GM12864 (cell line): ENCODE data around the gene CLPX.
A peak's percentile ranks its signal among the peaks of the same experiment; 100 is the strongest.
"Not testable (repeated sequence)": the region's sequence is repeated elsewhere in the genome, so short reads cannot be mapped to it uniquely, and the experiment has no call there.

Source experiments
- DNase-seq: peaks from one replicate; pipeline ENCODE4 v3.0.0-alpha.2; 2011; ENCODE audit warnings: low read depth
- H3K4me3 ChIP-seq: 2 replicates; pipeline ENCODE4 v1.5.1; 2011; ENCODE audit warnings: mild to moderate bottlenecking, low read depth, low read length, control low read depth
- CTCF ChIP-seq: IDR thresholded peaks from 2 replicates; pipeline ENCODE4 v1.5.1; 2011; ENCODE audit warnings: low read depth, mild to moderate bottlenecking, moderate library complexity, low read length, control low read depth, inconsistent platforms; ENCODE audit errors: missing control alignments

The CLPX gene

GRCh38 chr15:65196637-65197336 lies 11.6 kb upstream of the CLPX start:
- no peak overlapping the region for H3K4me3 ChIP-seq
- TF ChIP-seq CTCF: no peak
- no peak for DNase-seq

GRCh38 chr15:65195548-65195923 lies 10.4 kb upstream of the CLPX start:
- DNase-seq: no peak
- no peak overlapping the region for H3K4me3 ChIP-seq
- TF ChIP-seq CTCF: no peak

- TF ChIP-seq CTCF: no peak
- no peak for DNase-seq
- no peak overlapping the region for H3K4me3 ChIP-seq
Measured at GRCh38 chr15:65194826-65195547, 9.8 kb upstream of the CLPX start.

GRCh38 chr15:65192016-65192415 lies 6.9 kb upstream of the CLPX start:
- DNase-seq: no peak
- no peak overlapping the region for H3K4me3 ChIP-seq

GRCh38 chr15:65189102-65189740 lies 4.1 kb upstream of the CLPX start:
- no peak for DNase-seq
- peak; percentile 62 for TF ChIP-seq CTCF
- H3K4me3 ChIP-seq: no peak overlapping the region

More at GRCh38 chr15:65192016-65192415, 6.9 kb upstream of the CLPX start:
- no peak for TF ChIP-seq CTCF

GRCh38 chr15:65188472-65188871 lies 3.3 kb upstream of the CLPX start:
- DNase-seq, H3K4me3 ChIP-seq: not testable (repeated sequence)

- H3K4me3 ChIP-seq: peak overlapping the region; percentile 65
- no peak for TF ChIP-seq CTCF
- DNase-seq: no peak
Measured at GRCh38 chr15:65184305-65184867, 756 bp downstream of the CLPX start.
